PC-9 (cell line): ENCODE measurements around the gene HERPUD2. TPM values are rescaled to one million over a fixed set of nuclear protein-coding genes. Genes with fewer than 3 reads are reported as not detected.

Experiments used
- BruUV-seq: library from RNA; stranded (reverse); fragments of 400-500 nt; replicated peaks from 2 replicates; lab custom pipeline; 2021; lab: Mats Ljungman, UMichigan
- CTCF ChIA-PET: fragments of 300-600 bp; sonication (Branson Sonifier 250); formaldehyde crosslinking; loops from one replicate; lab custom pipeline; 2022; ENCODE audit warnings: antibody characterized with exemption; lab: Charles Lee
- POLR2A ChIA-PET: fragments of 300-600 bp; sonication (Branson Sonifier 250); formaldehyde crosslinking; loops from one replicate; lab custom pipeline; 2022; ENCODE audit warnings: antibody characterized with exemption; ENCODE audit not compliant: unreplicated experiment; lab: Charles Lee
- DNase-seq, 2 experiments: peaks; one replicate each; pipeline versions ENCODE4 v3.0.0 to v3.0.0-alpha.2; 2015 to 2022; ENCODE audit warnings: mixed read lengths in 1 of 2
- H2AFZ ChIP-seq: fragments of 200-600 bp; sonication (generic); 2 replicates; pipeline ENCODE4 v1.8.1; 2017; ENCODE audit warnings: antibody characterized with exemption
- H3F3A ChIP-seq: fragments of 200-600 bp; sonication (generic); 2 replicates; pipeline ENCODE4 v1.8.1; 2017; ENCODE audit warnings: antibody characterized with exemption, mild to moderate bottlenecking, low read depth; ENCODE audit not compliant: insufficient read depth
- H3K27ac ChIP-seq: fragments of 200-600 bp; sonication (generic); 2 replicates; pipeline ENCODE4 v1.6.1; 2016; ENCODE audit warnings: mixed run types
- H3K27me3 ChIP-seq: fragments of 200-600 bp; sonication (generic); 2 replicates; pipeline ENCODE4 v1.6.1; 2016; ENCODE audit warnings: low read depth, mixed run types; ENCODE audit not compliant: insufficient read depth
- H3K36me3 ChIP-seq: fragments of 200-600 bp; sonication (generic); 2 replicates; pipeline ENCODE4 v1.6.1; 2016; ENCODE audit warnings: low read depth, mixed run types
- H3K4me1 ChIP-seq: fragments of 200-600 bp; sonication (generic); replicated peaks from 2 replicates; pipeline ENCODE4 v1.6.1; 2016; ENCODE audit warnings: mixed run types; ENCODE audit not compliant: insufficient read depth
- H3K4me2 ChIP-seq: fragments of 200-600 bp; sonication (generic); 2 replicates; pipeline ENCODE4 v1.6.1; 2017; ENCODE audit warnings: mixed run types
- H3K4me3 ChIP-seq: fragments of 200-600 bp; sonication (generic); 2 replicates; pipeline ENCODE4 v1.6.1; 2016; ENCODE audit warnings: mixed run types
- H3K79me2 ChIP-seq: fragments of 200-600 bp; sonication (generic); 2 replicates; pipeline ENCODE4 v1.6.1; 2017; ENCODE audit warnings: low read depth, mixed run types
- H3K9me2 ChIP-seq: fragments of 200-600 bp; sonication (generic); 2 replicates; pipeline ENCODE4 v1.8.1; 2017; ENCODE audit warnings: mild to moderate bottlenecking; ENCODE audit not compliant: insufficient read depth
- H3K9me3 ChIP-seq: fragments of 200-600 bp; sonication (generic); 2 replicates; pipeline ENCODE4 v1.8.1; 2016; ENCODE audit warnings: low read depth; ENCODE audit not compliant: insufficient read depth
- H4K20me1 ChIP-seq: fragments of 200-600 bp; sonication (generic); 2 replicates; pipeline ENCODE4 v1.8.1; 2017; ENCODE audit not compliant: insufficient read depth
- CTCF ChIP-seq: fragments of 200-600 bp; sonication (generic); conservative IDR thresholded peaks from 2 replicates; pipeline ENCODE4 v1.6.1; 2017; ENCODE audit warnings: mixed run types, antibody characterized with exemption, mild to moderate bottlenecking, moderate library complexity
- EZH2 ChIP-seq: fragments of 200-600 bp; sonication (generic); IDR thresholded peaks from 2 replicates; pipeline ENCODE4 v1.8.0; 2017; ENCODE audit warnings: antibody characterized with exemption, low read depth
- intact Hi-C: fragments of 100-400 bp; cut with micrococcal nuclease; formaldehyde crosslinking; loops from one replicate; pipeline ENCODE4 v1.10.0; 2022; ENCODE audit not compliant: unreplicated experiment
- total RNA-seq: library from RNA; stranded (reverse); gene quantifications from 2 replicates; pipeline ENCODE4 v1.2.3, GENCODE V29; 2021

Gene HERPUD2
- total RNA-seq, 1 experiment from 2014 or later = 53.4 TPM

GRCh38 chr7:35735396-35735795, 40.5 kb upstream of the HERPUD2 start:
- no peaks in the 10 kb centered on the region for H4K20me1 ChIP-seq
- TF ChIP-seq CTCF (no peak), EZH2 (no peak)
- ChIA-PET CTCF (no interaction called here), POLR2A (no interaction called here)
- H3K9me3 ChIP-seq = no peaks in the 10 kb centered on the region
- H3K36me3 ChIP-seq = no peaks in the 10 kb centered on the region
- H3K27ac ChIP-seq = no peak overlapping the region
- H3F3A ChIP-seq = no peaks in the 10 kb centered on the region
- BruUV-seq = no TSS peak
- no peak overlapping the region for H3K4me3 ChIP-seq
- H3K9me2 ChIP-seq = no peaks in the 10 kb centered on the region
- intact Hi-C loops = no loop called here
- H3K27me3 ChIP-seq = no peaks in the 10 kb centered on the region
- DNase-seq = no peak
- no peak overlapping the region for H2AFZ ChIP-seq
- H3K4me2 ChIP-seq = no peak overlapping the region
- H3K4me1 ChIP-seq = peaks cover 11% of the 10 kb centered on the region
- H3K79me2 ChIP-seq = no peaks in the 10 kb centered on the region

GRCh38 chr7:35734001-35734483, 39.1 kb upstream of the HERPUD2 start:
- TF ChIP-seq EZH2 (no peak), CTCF (no peak)
- CTCF ChIA-PET = no interaction called here

GRCh38 chr7:35731349-35731748, 36.4 kb upstream of the HERPUD2 start:
- no peak for TF ChIP-seq EZH2
- no peak for TF ChIP-seq CTCF
- Histone ChIP-seq H3K9me2 (no peaks in the 10 kb centered on the region), H3K79me2 (no peaks in the 10 kb centered on the region), H2AFZ (no peak overlapping the region), H3K27me3 (no peaks in the 10 kb centered on the region), H3K4me2 (no peak overlapping the region), H3F3A (no peaks in the 10 kb centered on the region), H4K20me1 (no peaks in the 10 kb centered on the region), H3K4me1 (peaks cover 2% of the 10 kb centered on the region), H3K27ac (no peak overlapping the region), H3K4me3 (no peak overlapping the region), H3K9me3 (no peaks in the 10 kb centered on the region), H3K36me3 (no peaks in the 10 kb centered on the region)
- ChIA-PET CTCF (no interaction called here), POLR2A (no interaction called here)
- intact Hi-C loops = no loop called here
- no TSS peak for BruUV-seq
- no peak for DNase-seq

More at GRCh38 chr7:35734001-35734483, 39.1 kb upstream of the HERPUD2 start:
- Histone ChIP-seq H3K36me3 (no peaks in the 10 kb centered on the region), H3K9me2 (no peaks in the 10 kb centered on the region), H3K4me3 (no peak overlapping the region), H4K20me1 (no peaks in the 10 kb centered on the region), H3F3A (no peaks in the 10 kb centered on the region), H3K27ac (no peak overlapping the region), H3K79me2 (no peaks in the 10 kb centered on the region), H3K4me2 (no peak overlapping the region), H2AFZ (no peak overlapping the region), H3K27me3 (no peaks in the 10 kb centered on the region), H3K4me1 (peaks cover 11% of the 10 kb centered on the region), H3K9me3 (no peaks in the 10 kb centered on the region)
- DNase-seq = no peak
- BruUV-seq = no TSS peak
- intact Hi-C loops = no loop called here
- POLR2A ChIA-PET = no interaction called here
